Psoas muscle (tissue), 8 donors: Measurements from ENCODE around the gene PRKRA. TPM values are rescaled to one million over a fixed set of nuclear protein-coding genes. Genes with fewer than 3 reads are reported as not detected.

ENCODE experiments used
- ATAC-seq, 4 donors: fragments of 200-7000 bp; cut with Tn5 transposase; one replicate each; pipeline ENCODE4 v1.9.1; 2020; ENCODE audit warnings: moderate library complexity in 3 of 4, mild to moderate bottlenecking in 2 of 4
- DNase-seq, 2 donors: peaks; one replicate each; pipeline ENCODE4 v3.0.0-alpha.2; 2020
- H3K27ac ChIP-seq: fragments of 200-600 bp; one replicate; pipeline ENCODE4 v1.8.0; 2022
- H3K27me3 ChIP-seq, 3 donors: fragments of 200-600 bp in 1 of 3; one replicate each; pipeline versions ENCODE4 v1.6.1 to v1.8.0; 2013 to 2022; ENCODE audit warnings: low read length in 2 of 3, mild to moderate bottlenecking in 2 of 3, moderate library complexity in 1 of 3; ENCODE audit not compliant: insufficient read depth in 3 of 3
- H3K36me3 ChIP-seq, 2 donors: fragments of 200-600 bp in 1 of 2; one replicate each; pipeline versions ENCODE4 v1.6.1 to v1.8.0; 2013 to 2022; ENCODE audit warnings: low read depth in 1 of 2, mild to moderate bottlenecking in 1 of 2, moderate library complexity in 1 of 2; ENCODE audit not compliant: insufficient read depth in 1 of 2
- H3K4me1 ChIP-seq: fragments of 200-600 bp; one replicate; pipeline ENCODE4 v1.8.0; 2022
- H3K4me3 ChIP-seq: fragments of 200-600 bp; one replicate; pipeline ENCODE4 v1.8.0; 2022; ENCODE audit warnings: mild to moderate bottlenecking
- H3K9me3 ChIP-seq: fragments of 200-600 bp; one replicate; pipeline ENCODE4 v1.8.0; 2022
- WGBS, 3 donors: extraction: QIAGEN DNeasy Blood & Tissue Kit; methylation state at CpG; one replicate each; pipeline versions ENCODE4 v1.1.6 to v1.1.7; 2013; 5-methylcytosine and 5-hydroxymethylcytosine counted together
- intact Hi-C, 2 donors: fragments of 100-400 bp; cut with DNase I; formaldehyde crosslinking; loops; one replicate each; pipeline versions ENCODE4 v1.11.0 to v1.14.2; 2022
- polyA plus RNA-seq, 3 donors: library from polyadenylated mRNA; stranded (reverse); fragments of 200-250 nt; gene quantifications; one replicate each; pipeline ENCODE4 v1.2.3, GENCODE V29; 2013
- total RNA-seq, 4 donors: library from RNA; stranded (reverse); fragmentation: NEBNext Ultra II Directional in 2 of 4; extraction: Animal tissue kit (Norgen Biotek cat#: 25700) in 2 of 4; gene quantifications; one replicate each; pipeline versions ENCODE4 v1.2.1 to v1.2.4, GENCODE V29; 2021 to 2023
- TF ChIP-seq, protein P1 (sequence below): fragments of 200-600 bp; IDR thresholded peaks from one replicate; pipeline ENCODE4 v1.8.0; 2022; ENCODE audit warnings: antibody characterized with exemption
- donor health status: healthy with polysubstance abuse.
- donor health status: DM: no; HTN: no; CAD: no; lungs with moderate emphysema.
- donor health status: Bipolar disorder and iron deficiency.
- donor health status: healthy.
- donor health status: DM: yes; HTN: yes; CAD: no.
- donor health status: DM: no; HTN: no; CAD: no.
- donor health status: DM: no; HTN: no; CAD: no.
- donor health status: DM: yes; HTN: yes; CAD: no.

PRKRA gene
- total and polyA plus RNA-seq, 7 donors = 53.1 to 106 (median 84.1) TPM

DNA sequence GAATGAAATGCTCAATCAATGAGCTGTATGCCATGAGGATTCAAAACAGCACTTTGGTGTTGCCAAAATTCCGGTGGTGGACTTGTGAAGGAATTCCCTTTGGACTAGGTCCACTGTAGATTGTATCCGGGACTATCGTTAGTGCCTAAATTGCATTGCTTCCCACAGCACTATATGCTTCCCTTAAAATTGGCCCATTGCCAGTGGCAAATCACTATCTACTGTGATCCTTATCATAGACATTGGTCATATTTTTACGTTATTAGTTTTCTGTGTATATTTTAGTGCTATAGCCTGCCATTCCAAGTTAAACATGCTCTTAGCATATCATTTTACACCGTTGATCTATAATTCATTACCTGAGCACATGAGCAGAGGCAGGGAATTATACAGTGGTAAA, 1.9 kb upstream of the PRKRA start:
- 40 to 63% (median 50%) methylated on average over 5 of the region's 5 CpGs for WGBS, 3 donors
- no peak overlapping the region for H3K4me3 ChIP-seq

DNA sequence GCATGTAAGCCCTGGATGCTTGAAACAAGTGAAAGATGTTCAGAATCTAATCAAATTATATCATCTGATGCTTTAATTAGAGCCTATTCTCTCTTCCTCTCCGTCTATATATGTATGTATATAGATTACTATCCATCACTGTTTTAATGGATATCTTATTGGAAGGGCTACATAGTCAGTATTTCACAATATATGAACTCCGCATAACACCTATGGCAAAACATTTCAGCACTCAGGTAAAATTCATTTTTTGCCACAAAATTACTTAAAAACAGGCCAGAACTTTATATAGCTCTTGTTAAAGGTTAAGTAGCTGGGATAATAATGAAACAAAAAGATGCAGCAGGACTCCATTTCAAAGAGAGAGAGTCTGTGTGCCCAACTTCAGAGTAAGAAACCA, 1.4 kb upstream of the PRKRA start:
- Histone ChIP-seq H3K27ac (peak overlapping the region; percentile 100), H3K36me3 (peaks cover 4 to 21% of the 10 kb centered on the region in 2 donors), H3K4me3 (peak overlapping the region; percentile 97), H3K27me3 (peaks cover 0 to 2% (median 0%) of the 10 kb centered on the region in 3 donors), H3K9me3 (no peaks in the 10 kb centered on the region), H3K4me1 (peaks cover 35% of the 10 kb centered on the region)
- TF ChIP-seq, protein P1, sequence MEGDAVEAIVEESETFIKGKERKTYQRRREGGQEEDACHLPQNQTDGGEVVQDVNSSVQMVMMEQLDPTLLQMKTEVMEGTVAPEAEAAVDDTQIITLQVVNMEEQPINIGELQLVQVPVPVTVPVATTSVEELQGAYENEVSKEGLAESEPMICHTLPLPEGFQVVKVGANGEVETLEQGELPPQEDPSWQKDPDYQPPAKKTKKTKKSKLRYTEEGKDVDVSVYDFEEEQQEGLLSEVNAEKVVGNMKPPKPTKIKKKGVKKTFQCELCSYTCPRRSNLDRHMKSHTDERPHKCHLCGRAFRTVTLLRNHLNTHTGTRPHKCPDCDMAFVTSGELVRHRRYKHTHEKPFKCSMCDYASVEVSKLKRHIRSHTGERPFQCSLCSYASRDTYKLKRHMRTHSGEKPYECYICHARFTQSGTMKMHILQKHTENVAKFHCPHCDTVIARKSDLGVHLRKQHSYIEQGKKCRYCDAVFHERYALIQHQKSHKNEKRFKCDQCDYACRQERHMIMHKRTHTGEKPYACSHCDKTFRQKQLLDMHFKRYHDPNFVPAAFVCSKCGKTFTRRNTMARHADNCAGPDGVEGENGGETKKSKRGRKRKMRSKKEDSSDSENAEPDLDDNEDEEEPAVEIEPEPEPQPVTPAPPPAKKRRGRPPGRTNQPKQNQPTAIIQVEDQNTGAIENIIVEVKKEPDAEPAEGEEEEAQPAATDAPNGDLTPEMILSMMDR = no peak
- WGBS, 3 donors = 95 to 100% (median 99%) methylated on average over 2 of the region's 2 CpGs
- DNase-seq (no peak), ATAC-seq (no peak)
- intact Hi-C loops = no loop called here

More for the DNA sequence above, 1.9 kb upstream of the PRKRA start:
- H3K9me3 ChIP-seq = no peaks in the 10 kb centered on the region
- intact Hi-C loops = no loop called here
- H3K27ac ChIP-seq = peak overlapping the region; percentile 100
- TF ChIP-seq, protein P1 = no peak
- peaks cover 34% of the 10 kb centered on the region for H3K4me1 ChIP-seq
- no peak for ATAC-seq
- DNase-seq = no peak
- peaks cover 0 to 2% (median 0%) of the 10 kb centered on the region in 3 donors for H3K27me3 ChIP-seq
- H3K36me3 ChIP-seq = peaks cover 4 to 16% of the 10 kb centered on the region in 2 donors

DNA sequence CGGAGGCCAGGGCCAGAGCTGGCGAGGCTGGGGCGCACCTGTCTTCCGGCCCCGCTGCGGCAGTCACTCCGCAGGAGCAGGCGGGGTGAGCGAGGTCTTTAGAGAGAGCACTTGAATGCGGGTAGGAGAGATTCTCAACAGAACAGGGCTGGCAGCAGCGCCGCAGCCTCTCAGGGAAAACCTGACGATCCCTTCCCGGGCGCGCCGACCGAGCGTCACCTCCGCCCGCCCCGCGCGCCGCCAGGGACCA, 526 bp downstream of the PRKRA start:
- H3K36me3 ChIP-seq = peaks cover 4 to 37% of the 10 kb centered on the region in 2 donors

DNA sequence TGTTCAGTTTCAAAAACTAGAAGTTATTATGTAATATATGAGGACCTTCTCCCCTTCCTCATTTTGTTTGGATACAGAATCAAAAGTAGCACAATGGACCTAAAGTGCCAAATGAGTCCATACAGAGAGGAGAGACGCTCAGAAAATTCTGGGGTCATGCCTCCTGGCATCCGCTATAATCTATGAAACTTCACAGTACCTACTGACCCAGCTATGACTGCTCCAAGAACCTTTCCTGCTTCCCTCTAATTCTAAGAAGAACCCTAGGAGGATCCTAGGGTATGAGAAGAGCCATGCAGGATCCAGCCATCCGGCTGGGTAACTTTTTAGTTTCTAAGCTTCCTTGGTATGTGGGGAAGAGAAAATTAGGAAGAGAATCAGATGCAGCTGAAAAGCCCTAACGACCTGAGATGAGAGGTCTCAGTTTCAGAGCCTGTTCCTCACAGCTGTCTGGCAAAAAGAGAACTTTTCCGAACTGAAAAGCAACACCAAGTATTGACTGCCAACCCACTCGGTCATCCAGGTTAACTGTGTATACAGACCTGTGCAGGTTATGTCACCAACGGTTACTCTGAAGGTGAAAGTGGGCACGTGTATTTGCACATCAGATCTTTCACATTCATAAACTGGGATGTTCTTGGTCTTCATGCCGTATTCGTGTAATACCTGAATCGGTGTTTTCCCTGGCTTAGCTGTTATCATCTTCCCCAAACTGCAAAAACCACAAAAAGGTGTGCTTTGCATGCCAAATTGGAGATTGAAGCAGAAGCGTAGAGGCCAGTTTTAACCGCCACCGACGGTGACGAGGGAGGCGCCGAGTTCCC, 1.1 kb downstream of the PRKRA start:
- 1 to 3% (median 3%) methylated on average over 18 of the region's 18 CpGs for WGBS, 3 donors
- intact Hi-C loops = no loop called here
- H3K27me3 ChIP-seq = peaks cover 0 to 2% (median 0%) of the 10 kb centered on the region in 3 donors
- H3K27ac ChIP-seq = peak overlapping the region; percentile 100
- no peak for DNase-seq
- peak overlapping the region; percentile 97 for H3K4me3 ChIP-seq
- peaks cover 35% of the 10 kb centered on the region for H3K4me1 ChIP-seq
- ATAC-seq = no peak
- TF ChIP-seq, protein P1 = no peak
- H3K9me3 ChIP-seq = no peaks in the 10 kb centered on the region
- H3K36me3 ChIP-seq = peaks cover 4 to 43% of the 10 kb centered on the region in 2 donors

More for the DNA sequence above, 526 bp downstream of the PRKRA start:
- peak overlapping the region; percentile 97 for H3K4me3 ChIP-seq
- peak overlapping the region; percentile 100 for H3K27ac ChIP-seq
- intact Hi-C loops = no loop called here
- H3K9me3 ChIP-seq = no peaks in the 10 kb centered on the region
- WGBS, 3 donors = 0% methylated on average over 9 to 25 of the region's 25 CpGs
- peaks cover 0 to 2% (median 0%) of the 10 kb centered on the region in 3 donors for H3K27me3 ChIP-seq
- peaks cover 35% of the 10 kb centered on the region for H3K4me1 ChIP-seq
- ATAC-seq (peak; percentile 34 to 65 (median 43)), DNase-seq (peak in 1 of 2 donors; percentile 83)
- TF ChIP-seq, protein P1 = no peak
